ENCODE measurements around the gene MEGF8. TPM values are rescaled to one million over a fixed set of nuclear protein-coding genes. Genes with fewer than 3 reads are reported as not detected.

The MEGF8 gene
- total RNA-seq, 3 donors from 2014 or later, result 9.7 to 15.5 (median 10.8) TPM

DNA sequence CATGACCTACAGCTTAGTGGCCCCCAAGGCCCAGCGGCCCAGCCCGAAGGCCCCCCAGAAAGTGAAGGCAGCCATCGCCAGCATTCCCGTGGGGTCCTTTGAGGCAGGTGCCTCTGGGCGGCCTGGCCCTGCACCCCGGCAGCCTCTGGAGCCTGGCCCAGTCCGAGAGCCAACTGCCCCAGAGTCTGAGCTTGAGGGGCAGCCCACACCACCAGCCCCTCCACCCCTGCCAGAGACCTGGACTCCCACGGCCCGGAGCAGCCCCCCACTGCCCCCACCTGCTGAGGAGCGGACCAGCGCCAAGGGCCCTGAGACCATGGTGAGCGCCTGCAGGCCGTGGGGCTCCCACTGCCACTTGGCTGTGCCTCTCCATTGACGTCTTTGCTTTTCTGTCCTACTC is 32.5 kb upstream of the MEGF8 start:
- H3K27ac ChIP-seq, result no peak overlapping the region
- intact Hi-C loops (cut with DNase I; ENCODE audit: low total_unique reads), result no loop called here
- no peaks in the 10 kb centered on the region for H3K36me3 ChIP-seq
- H3K4me1 ChIP-seq, result no peaks in the 10 kb centered on the region
- H3K9me3 ChIP-seq, result no peaks in the 10 kb centered on the region
- no peaks in the 10 kb centered on the region for H3K27me3 ChIP-seq
- H3K4me3 ChIP-seq, result no peak overlapping the region
- DNase-seq (ENCODE audit: low spot score in 2 of 2), result no peak
- TF ChIP-seq POLR2A (IDR thresholded peaks at IDR 0.05) (no peak), POLR2AphosphoS5 (IDR thresholded peaks at IDR 0.05) (no peak)
- TF ChIP-seq, protein P1, sequence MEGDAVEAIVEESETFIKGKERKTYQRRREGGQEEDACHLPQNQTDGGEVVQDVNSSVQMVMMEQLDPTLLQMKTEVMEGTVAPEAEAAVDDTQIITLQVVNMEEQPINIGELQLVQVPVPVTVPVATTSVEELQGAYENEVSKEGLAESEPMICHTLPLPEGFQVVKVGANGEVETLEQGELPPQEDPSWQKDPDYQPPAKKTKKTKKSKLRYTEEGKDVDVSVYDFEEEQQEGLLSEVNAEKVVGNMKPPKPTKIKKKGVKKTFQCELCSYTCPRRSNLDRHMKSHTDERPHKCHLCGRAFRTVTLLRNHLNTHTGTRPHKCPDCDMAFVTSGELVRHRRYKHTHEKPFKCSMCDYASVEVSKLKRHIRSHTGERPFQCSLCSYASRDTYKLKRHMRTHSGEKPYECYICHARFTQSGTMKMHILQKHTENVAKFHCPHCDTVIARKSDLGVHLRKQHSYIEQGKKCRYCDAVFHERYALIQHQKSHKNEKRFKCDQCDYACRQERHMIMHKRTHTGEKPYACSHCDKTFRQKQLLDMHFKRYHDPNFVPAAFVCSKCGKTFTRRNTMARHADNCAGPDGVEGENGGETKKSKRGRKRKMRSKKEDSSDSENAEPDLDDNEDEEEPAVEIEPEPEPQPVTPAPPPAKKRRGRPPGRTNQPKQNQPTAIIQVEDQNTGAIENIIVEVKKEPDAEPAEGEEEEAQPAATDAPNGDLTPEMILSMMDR (IDR thresholded peaks at IDR 0.05), result no peak

DNA sequence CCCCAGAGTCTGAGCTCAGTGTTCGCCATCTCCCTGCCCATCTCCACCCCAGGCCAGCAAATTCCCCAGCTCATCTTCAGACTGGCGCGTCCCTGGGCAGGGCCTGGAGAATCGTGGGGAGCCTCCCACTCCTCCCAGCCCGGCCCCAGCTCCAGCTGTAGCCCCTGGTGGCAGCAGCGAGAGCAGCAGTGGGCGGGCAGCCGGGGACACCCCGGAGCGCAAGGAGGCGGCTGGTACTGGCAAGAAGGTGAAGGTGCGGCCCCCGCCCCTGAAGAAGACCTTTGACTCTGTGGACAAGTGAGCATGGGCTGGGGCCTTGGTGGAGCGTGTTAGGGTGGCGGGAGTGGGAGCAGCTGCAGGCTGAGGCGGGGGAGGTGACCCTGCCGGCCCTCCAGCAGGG is 31.9 kb upstream of the MEGF8 start:
- Histone ChIP-seq H3K27ac (no peak overlapping the region), H3K9me3 (no peaks in the 10 kb centered on the region), H3K27me3 (no peaks in the 10 kb centered on the region), H3K36me3 (no peaks in the 10 kb centered on the region), H3K4me1 (no peaks in the 10 kb centered on the region), H3K4me3 (no peak overlapping the region)
- intact Hi-C loops (cut with DNase I; ENCODE audit: low total_unique reads), result no loop called here
- no peak for DNase-seq (ENCODE audit: low spot score in 2 of 2)
- TF ChIP-seq POLR2AphosphoS5 (IDR thresholded peaks at IDR 0.05) (no peak), POLR2A (IDR thresholded peaks at IDR 0.05) (no peak)
- TF ChIP-seq, protein P1 (IDR thresholded peaks at IDR 0.05), result no peak

- H3K9me3 ChIP-seq, result no peaks in the 10 kb centered on the region
- no peaks in the 10 kb centered on the region for H3K36me3 ChIP-seq
- TF ChIP-seq POLR2AphosphoS5 (IDR thresholded peaks at IDR 0.05) (no peak), POLR2A (IDR thresholded peaks at IDR 0.05) (no peak)
- TF ChIP-seq, protein P1 (IDR thresholded peaks at IDR 0.05), result no peak
- H3K27me3 ChIP-seq, result no peaks in the 10 kb centered on the region
- intact Hi-C loops (cut with DNase I; ENCODE audit: low total_unique reads), result no loop called here
- no peak overlapping the region for H3K27ac ChIP-seq
- DNase-seq (ENCODE audit: low spot score in 2 of 2), result no peak
- H3K4me3 ChIP-seq, result no peak overlapping the region
- H3K4me1 ChIP-seq, result no peaks in the 10 kb centered on the region
Observed at GRCh38 chr19:42293948-42294347, 31.5 kb upstream of the MEGF8 start.

GRCh38 chr19:42294471-42295137 is 30.8 kb upstream of the MEGF8 start:
- intact Hi-C loops (cut with DNase I; ENCODE audit: low total_unique reads), result no loop called here
- Histone ChIP-seq H3K4me3 (no peak overlapping the region), H3K27ac (no peak overlapping the region), H3K4me1 (no peaks in the 10 kb centered on the region), H3K27me3 (no peaks in the 10 kb centered on the region), H3K9me3 (no peaks in the 10 kb centered on the region), H3K36me3 (no peaks in the 10 kb centered on the region)
- TF ChIP-seq POLR2A (IDR thresholded peaks at IDR 0.05), result no peak
- TF ChIP-seq, protein P1 (IDR thresholded peaks at IDR 0.05), result no peak
- TF ChIP-seq POLR2AphosphoS5 (IDR thresholded peaks at IDR 0.05), result no peak
- DNase-seq (ENCODE audit: low spot score in 2 of 2), result no peak

DNA sequence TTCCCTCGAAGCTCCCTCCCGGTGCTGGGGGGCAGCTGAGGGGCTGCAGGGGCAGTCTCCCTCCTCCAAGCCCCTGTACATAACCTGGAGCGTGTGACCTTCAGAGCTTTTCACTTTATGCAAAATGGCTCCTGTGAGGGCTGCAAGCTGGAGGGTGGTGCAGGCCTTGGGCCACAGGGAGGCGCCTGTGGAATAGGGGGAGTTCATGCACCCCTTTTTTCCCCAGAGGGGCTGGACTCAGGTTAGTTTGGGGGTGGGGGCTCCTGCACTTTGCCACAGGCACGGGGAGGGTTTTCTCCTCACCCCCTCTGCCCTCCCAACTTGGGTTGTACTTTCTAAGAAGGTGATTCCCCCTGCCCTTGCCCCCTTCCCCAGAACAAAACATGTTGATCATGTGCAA is 30.1 kb upstream of the MEGF8 start:
- H3K27me3 ChIP-seq, result no peaks in the 10 kb centered on the region
- H3K4me1 ChIP-seq, result no peaks in the 10 kb centered on the region
- TF ChIP-seq POLR2AphosphoS5 (IDR thresholded peaks at IDR 0.05) (no peak), POLR2A (IDR thresholded peaks at IDR 0.05) (no peak)
- TF ChIP-seq, protein P1 (IDR thresholded peaks at IDR 0.05), result no peak
- no peaks in the 10 kb centered on the region for H3K9me3 ChIP-seq
- DNase-seq (ENCODE audit: low spot score in 2 of 2), result no peak
- no peaks in the 10 kb centered on the region for H3K36me3 ChIP-seq
- intact Hi-C loops (cut with DNase I; ENCODE audit: low total_unique reads), result no loop called here
- H3K4me3 ChIP-seq, result no peak overlapping the region
- H3K27ac ChIP-seq, result peak overlapping the region in 1 of 2 donors; percentile 48

All from breast epithelium (tissue), 4 donors.